Smooth muscle cell (in vitro differentiated cells): ENCODE results near the gene NELL1. TPM values are rescaled to one million over a fixed set of nuclear protein-coding genes. Genes with fewer than 3 reads are reported as not detected.

Experiments
- DNase-seq: peaks from one replicate; lab custom pipeline; 2025; ENCODE audit not compliant: unreplicated experiment; lab: John Stamatoyannopoulos, UW
- H2AFZ ChIP-seq: fragments of 200-600 bp; sonication (generic); 2 replicates; pipeline ENCODE4 v1.6.0; 2016; ENCODE audit warnings: antibody characterized with exemption, low read depth, mild to moderate bottlenecking
- H3F3A ChIP-seq: fragments of 200-600 bp; sonication (generic); 2 replicates; pipeline ENCODE4 v1.6.0; 2017; ENCODE audit warnings: antibody characterized with exemption, low read depth
- H3K27ac ChIP-seq: fragments of 200-600 bp; sonication (generic); 2 replicates; pipeline ENCODE4 v1.5.1; 2016; ENCODE audit warnings: low read depth, mild to moderate bottlenecking
- H3K27me3 ChIP-seq: fragments of 200-600 bp; sonication (generic); 2 replicates; pipeline ENCODE4 v1.6.1; 2016; ENCODE audit warnings: low read depth, mild to moderate bottlenecking
- H3K36me3 ChIP-seq: fragments of 200-600 bp; sonication (generic); 2 replicates; pipeline ENCODE4 v1.5.1; 2016; ENCODE audit warnings: low read depth
- H3K4me1 ChIP-seq: fragments of 200-600 bp; sonication (generic); 2 replicates; pipeline ENCODE4 v1.5.1; 2016; ENCODE audit warnings: low read depth
- H3K4me2 ChIP-seq: fragments of 200-600 bp; sonication (generic); 2 replicates; pipeline ENCODE4 v1.6.0; 2016; ENCODE audit warnings: mild to moderate bottlenecking
- H3K4me3 ChIP-seq: fragments of 200-600 bp; sonication (generic); 2 replicates; pipeline ENCODE4 v1.5.1; 2016; ENCODE audit warnings: mild to moderate bottlenecking
- H3K79me2 ChIP-seq: fragments of 200-600 bp; sonication (generic); 2 replicates; pipeline ENCODE4 v1.6.0; 2016; ENCODE audit warnings: low read depth, mild to moderate bottlenecking
- H3K9ac ChIP-seq: fragments of 200-600 bp; sonication (generic); 2 replicates; pipeline ENCODE4 v1.6.0; 2016; ENCODE audit warnings: low read depth
- H3K9me3 ChIP-seq: fragments of 200-600 bp; sonication (generic); replicated peaks from 2 replicates; pipeline ENCODE4 v1.5.1; 2016; ENCODE audit warnings: low read depth
- H4K20me1 ChIP-seq: fragments of 200-600 bp; sonication (generic); 2 replicates; pipeline ENCODE4 v1.6.0; 2016; ENCODE audit warnings: low read depth
- CTCF ChIP-seq: fragments of 200-600 bp; sonication (generic); IDR thresholded peaks from 2 replicates; pipeline ENCODE4 v1.5.1; 2017; ENCODE audit warnings: borderline replicate concordance, mild to moderate bottlenecking, antibody characterized with exemption; ENCODE audit not compliant: insufficient read depth, poor library complexity, severe bottlenecking
- WGBS: methylation state at CpG from one replicate; pipeline ENCODE4 v1.1.7; 2016; ENCODE audit warnings: low lambda C conversion rate; 5-methylcytosine and 5-hydroxymethylcytosine counted together
- polyA plus RNA-seq: library from polyadenylated mRNA; unstranded; fragments of >200 nt; fragmentation: Nextera tagmentation; extraction: Ambion mirVana; gene quantifications from 2 replicates; pipeline ENCODE4 v1.2.1, GENCODE V29; 2016
- total RNA-seq: library from RNA; depleted of rRNA; stranded (reverse); fragments of >200 nt; gene quantifications from 2 replicates; pipeline ENCODE4 v1.2.3, GENCODE V29; 2014

NELL1 gene
- total and polyA plus RNA-seq, 2 experiments from 2014 or later, result not detected

GRCh38 chr11:20658135-20658534 lies 11.3 kb upstream of the NELL1 start:
- no peaks in the 10 kb centered on the region for H3F3A ChIP-seq
- no peak overlapping the region for H3K4me2 ChIP-seq
- H3K79me2 ChIP-seq, result no peaks in the 10 kb centered on the region
- H4K20me1 ChIP-seq, result no peaks in the 10 kb centered on the region
- H3K27ac ChIP-seq, result no peak overlapping the region
- peaks cover 54% of the 10 kb centered on the region for H3K27me3 ChIP-seq
- 70% methylated on average over 1 of the region's 1 CpG for WGBS
- no peaks in the 10 kb centered on the region for H3K9me3 ChIP-seq
- no peak overlapping the region for H3K9ac ChIP-seq
- no peak overlapping the region for H2AFZ ChIP-seq
- no peak for TF ChIP-seq CTCF
- no peaks in the 10 kb centered on the region for H3K4me1 ChIP-seq
- H3K4me3 ChIP-seq, result no peak overlapping the region
- H3K36me3 ChIP-seq, result no peaks in the 10 kb centered on the region
- DNase-seq, result no peak

- Histone ChIP-seq H4K20me1 (no peaks in the 10 kb centered on the region), H3K27me3 (peaks cover 49% of the 10 kb centered on the region), H3K4me3 (no peak overlapping the region), H3K27ac (no peak overlapping the region), H3K9ac (no peak overlapping the region), H3K9me3 (no peaks in the 10 kb centered on the region), H2AFZ (no peak overlapping the region), H3K4me2 (no peak overlapping the region), H3F3A (no peaks in the 10 kb centered on the region), H3K79me2 (no peaks in the 10 kb centered on the region), H3K4me1 (no peaks in the 10 kb centered on the region), H3K36me3 (no peaks in the 10 kb centered on the region)
- WGBS, result 84% methylated on average over 3 of the region's 3 CpGs
- DNase-seq, result no peak
- TF ChIP-seq CTCF, result no peak
Observed at GRCh38 chr11:20661445-20661844, 7.9 kb upstream of the NELL1 start.

- H3K79me2 ChIP-seq, result no peaks in the 10 kb centered on the region
- H3K4me1 ChIP-seq, result no peaks in the 10 kb centered on the region
- TF ChIP-seq CTCF, result no peak
- no peaks in the 10 kb centered on the region for H3F3A ChIP-seq
- WGBS, result 86% methylated on average over 3 of the region's 3 CpGs
- H3K4me3 ChIP-seq, result no peak overlapping the region
- H3K9ac ChIP-seq, result no peak overlapping the region
- peaks cover 49% of the 10 kb centered on the region for H3K27me3 ChIP-seq
- no peak for DNase-seq
- H2AFZ ChIP-seq, result no peak overlapping the region
- H3K36me3 ChIP-seq, result no peaks in the 10 kb centered on the region
- no peak overlapping the region for H3K4me2 ChIP-seq
- H3K27ac ChIP-seq, result no peak overlapping the region
- no peaks in the 10 kb centered on the region for H4K20me1 ChIP-seq
- no peaks in the 10 kb centered on the region for H3K9me3 ChIP-seq
Observed at GRCh38 chr11:20661850-20662249, 7.5 kb upstream of the NELL1 start.

- 9% methylated on average over 10 of the region's 10 CpGs for WGBS
Observed at GRCh38 chr11:20668131-20668809, 1.1 kb upstream of the NELL1 start.

More at GRCh38 chr11:20668131-20668809, 1.1 kb upstream of the NELL1 start:
- Histone ChIP-seq H3K27ac (no peak overlapping the region), H3K9me3 (no peaks in the 10 kb centered on the region), H4K20me1 (no peaks in the 10 kb centered on the region), H3K79me2 (no peaks in the 10 kb centered on the region), H3F3A (no peaks in the 10 kb centered on the region), H3K4me3 (peak overlapping the region; percentile 38), H3K36me3 (no peaks in the 10 kb centered on the region), H3K4me1 (peaks cover 8% of the 10 kb centered on the region), H3K9ac (no peak overlapping the region), H3K4me2 (no peak overlapping the region), H2AFZ (no peak overlapping the region), H3K27me3 (peaks cover 94% of the 10 kb centered on the region)
- TF ChIP-seq CTCF, result no peak
- no peak for DNase-seq
